ENCODE results near the gene GNAS-AS1.

GRCh38 chr20:58897488-58897887 is 46.8 kb upstream of the GNAS-AS1 start:
- TF ChIP-seq CTCF (IDR thresholded peaks at IDR 0.05; ENCODE audit: insufficient read depth, low read length) (no peak), REST (IDR thresholded peaks at IDR 0.05; ENCODE audit: insufficient replicate concordance, low read depth) (no peak)
